Endothelial cell of umbilical vein (primary cell): ENCODE measurements around the gene CTSF.
"Not testable (repeated sequence)": the region's sequence is repeated elsewhere in the genome, so short reads cannot be mapped to it uniquely, and the experiment has no call there.

Source experiments
- EZH2 ChIP-seq: IDR thresholded peaks from 2 replicates; pipeline ENCODE4 v1.6.1; 2012; ENCODE audit warnings: borderline replicate concordance, low read depth, mild to moderate bottlenecking, moderate library complexity, low read length, inconsistent platforms; ENCODE audit not compliant: severe bottlenecking
- FOS ChIP-seq: IDR thresholded peaks from 2 replicates; pipeline ENCODE4 v1.6.1; 2011; ENCODE audit warnings: mild to moderate bottlenecking, low read length, moderate library complexity, borderline replicate concordance; ENCODE audit not compliant: insufficient read depth
- JUN ChIP-seq: IDR thresholded peaks from 2 replicates; pipeline ENCODE4 v1.6.1; 2011; ENCODE audit warnings: borderline replicate concordance, low read depth; ENCODE audit not compliant: insufficient read length, insufficient read depth
- MYC ChIP-seq: IDR thresholded peaks from one replicate; pipeline ENCODE4 v1.6.1; 2011; ENCODE audit warnings: mild to moderate bottlenecking, low read depth, low read length
- POLR2A ChIP-seq: IDR thresholded peaks from 2 replicates; pipeline ENCODE4 v1.6.1; 2012; ENCODE audit warnings: low read depth, mild to moderate bottlenecking, control low read depth, low read length
- POLR2AphosphoS5 ChIP-seq: IDR thresholded peaks from 2 replicates; pipeline ENCODE4 v1.6.1; 2012; ENCODE audit warnings: low read depth, mild to moderate bottlenecking, control low read depth, low read length, moderate library complexity; ENCODE audit not compliant: insufficient read depth
- TF ChIP-seq, protein P1 (sequence below), 2 donors: IDR thresholded peaks; 1 replicate in 1 of 2; 2 replicates in 1 of 2; pipeline ENCODE4 v1.5.1; 2011; ENCODE audit warnings: low read length in 2 of 2, mild to moderate bottlenecking in 2 of 2, moderate library complexity in 2 of 2, control low read depth in 1 of 2, inconsistent platforms in 1 of 2, low read depth in 1 of 2; ENCODE audit not compliant: insufficient read depth in 1 of 2; ENCODE audit errors: extremely low read depth in 1 of 2
- TF ChIP-seq, protein P2 (sequence below): IDR thresholded peaks from 2 replicates; pipeline ENCODE4 v1.6.1; 2011; ENCODE audit not compliant: insufficient read depth, insufficient read length

DNA sequence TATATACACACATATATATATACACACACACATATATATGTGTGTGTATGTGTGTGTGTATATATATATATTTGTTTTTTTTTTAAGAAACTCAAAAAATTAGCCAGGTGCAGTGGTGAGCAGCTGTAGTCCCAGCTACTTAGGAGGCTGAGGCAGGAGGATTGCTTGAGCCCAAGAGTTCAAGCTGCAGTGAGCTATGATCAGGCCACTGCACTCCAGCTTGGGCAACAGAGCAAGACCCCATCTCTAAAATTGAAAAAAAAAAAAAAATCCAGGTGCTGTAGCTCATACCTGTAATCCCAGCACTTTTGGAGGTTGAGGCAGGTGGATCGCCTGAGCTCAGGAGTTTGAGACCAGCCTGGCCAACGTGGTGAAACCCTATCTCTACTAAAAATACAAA is 20.9 kb upstream of the CTSF start:
- not testable (repeated sequence) for TF ChIP-seq POLR2AphosphoS5, FOS, POLR2A, EZH2, MYC, JUN
- TF ChIP-seq, protein P1, sequence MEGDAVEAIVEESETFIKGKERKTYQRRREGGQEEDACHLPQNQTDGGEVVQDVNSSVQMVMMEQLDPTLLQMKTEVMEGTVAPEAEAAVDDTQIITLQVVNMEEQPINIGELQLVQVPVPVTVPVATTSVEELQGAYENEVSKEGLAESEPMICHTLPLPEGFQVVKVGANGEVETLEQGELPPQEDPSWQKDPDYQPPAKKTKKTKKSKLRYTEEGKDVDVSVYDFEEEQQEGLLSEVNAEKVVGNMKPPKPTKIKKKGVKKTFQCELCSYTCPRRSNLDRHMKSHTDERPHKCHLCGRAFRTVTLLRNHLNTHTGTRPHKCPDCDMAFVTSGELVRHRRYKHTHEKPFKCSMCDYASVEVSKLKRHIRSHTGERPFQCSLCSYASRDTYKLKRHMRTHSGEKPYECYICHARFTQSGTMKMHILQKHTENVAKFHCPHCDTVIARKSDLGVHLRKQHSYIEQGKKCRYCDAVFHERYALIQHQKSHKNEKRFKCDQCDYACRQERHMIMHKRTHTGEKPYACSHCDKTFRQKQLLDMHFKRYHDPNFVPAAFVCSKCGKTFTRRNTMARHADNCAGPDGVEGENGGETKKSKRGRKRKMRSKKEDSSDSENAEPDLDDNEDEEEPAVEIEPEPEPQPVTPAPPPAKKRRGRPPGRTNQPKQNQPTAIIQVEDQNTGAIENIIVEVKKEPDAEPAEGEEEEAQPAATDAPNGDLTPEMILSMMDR (IDR thresholded peaks at IDR 0.05; ENCODE audit: extremely low read depth in 1 of 2, insufficient read depth in 1 of 2, low read depth in 1 of 2, low read length in 2 of 2), result not testable (repeated sequence)
- TF ChIP-seq, protein P2, sequence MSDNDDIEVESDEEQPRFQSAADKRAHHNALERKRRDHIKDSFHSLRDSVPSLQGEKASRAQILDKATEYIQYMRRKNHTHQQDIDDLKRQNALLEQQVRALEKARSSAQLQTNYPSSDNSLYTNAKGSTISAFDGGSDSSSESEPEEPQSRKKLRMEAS, result not testable (repeated sequence)
